Measurements from ENCODE around the gene KCNQ1OT1.
"Not testable (repeated sequence)": the region's sequence is repeated elsewhere in the genome, so short reads cannot be mapped to it uniquely, and the experiment has no call there.

The KCNQ1OT1 gene

DNA sequence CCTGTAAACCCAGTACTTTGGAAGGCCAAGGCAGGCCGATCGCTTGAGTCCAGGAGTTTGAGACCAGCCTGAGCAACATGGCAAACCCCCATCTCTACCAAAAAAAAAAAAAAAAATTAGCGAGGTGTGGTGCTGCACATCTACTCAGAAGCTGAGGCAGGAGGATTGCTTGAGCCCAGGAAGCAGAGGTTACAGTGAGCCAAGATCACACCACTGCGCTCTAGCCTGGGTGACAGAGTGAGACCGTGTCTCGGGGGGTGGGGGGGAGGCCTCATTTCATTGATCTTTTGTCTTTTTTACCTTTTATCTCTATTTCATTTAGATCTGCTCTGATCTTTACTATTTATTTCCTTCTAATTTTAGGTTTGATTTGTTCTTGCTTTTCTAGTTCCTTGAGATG lies 51.8 kb downstream of the KCNQ1OT1 start:
- TF ChIP-seq, protein P1, sequence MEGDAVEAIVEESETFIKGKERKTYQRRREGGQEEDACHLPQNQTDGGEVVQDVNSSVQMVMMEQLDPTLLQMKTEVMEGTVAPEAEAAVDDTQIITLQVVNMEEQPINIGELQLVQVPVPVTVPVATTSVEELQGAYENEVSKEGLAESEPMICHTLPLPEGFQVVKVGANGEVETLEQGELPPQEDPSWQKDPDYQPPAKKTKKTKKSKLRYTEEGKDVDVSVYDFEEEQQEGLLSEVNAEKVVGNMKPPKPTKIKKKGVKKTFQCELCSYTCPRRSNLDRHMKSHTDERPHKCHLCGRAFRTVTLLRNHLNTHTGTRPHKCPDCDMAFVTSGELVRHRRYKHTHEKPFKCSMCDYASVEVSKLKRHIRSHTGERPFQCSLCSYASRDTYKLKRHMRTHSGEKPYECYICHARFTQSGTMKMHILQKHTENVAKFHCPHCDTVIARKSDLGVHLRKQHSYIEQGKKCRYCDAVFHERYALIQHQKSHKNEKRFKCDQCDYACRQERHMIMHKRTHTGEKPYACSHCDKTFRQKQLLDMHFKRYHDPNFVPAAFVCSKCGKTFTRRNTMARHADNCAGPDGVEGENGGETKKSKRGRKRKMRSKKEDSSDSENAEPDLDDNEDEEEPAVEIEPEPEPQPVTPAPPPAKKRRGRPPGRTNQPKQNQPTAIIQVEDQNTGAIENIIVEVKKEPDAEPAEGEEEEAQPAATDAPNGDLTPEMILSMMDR (IDR thresholded peaks at IDR 0.05; ENCODE audit: extremely low read depth, insufficient read depth, missing control alignments) = no peak
- no peak for DNase-seq (ENCODE audit: low spot score)
- in situ Hi-C loops (cut with MboI; ENCODE audit: low pct_unique_long_range_greater_than_20kb, low sequenced_read_pairs, unreplicated experiment) = no loop called here

DNA sequence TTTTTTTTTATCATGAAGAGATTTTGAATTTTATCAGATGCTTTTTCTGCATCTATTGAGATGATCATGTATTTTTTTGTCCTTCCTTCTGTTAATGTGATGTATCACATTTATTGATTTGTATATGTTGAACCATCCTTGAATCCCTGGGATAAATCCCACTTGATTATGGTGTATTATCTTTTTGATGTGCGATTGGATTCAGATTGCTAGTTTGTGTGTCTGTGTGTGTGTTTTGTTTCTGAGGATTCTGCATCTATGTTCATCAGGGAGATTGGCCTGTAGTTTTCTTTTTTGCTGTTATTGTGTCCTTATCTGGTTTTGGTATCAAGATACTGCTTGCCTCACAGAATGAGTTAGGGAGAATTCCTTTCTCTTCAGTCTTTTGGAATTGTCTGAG lies 52.6 kb downstream of the KCNQ1OT1 start:
- no peak for DNase-seq (ENCODE audit: low spot score)
- TF ChIP-seq, protein P1 (IDR thresholded peaks at IDR 0.05; ENCODE audit: extremely low read depth, insufficient read depth, missing control alignments) = no peak
- in situ Hi-C loops (cut with MboI; ENCODE audit: low pct_unique_long_range_greater_than_20kb, low sequenced_read_pairs, unreplicated experiment) = no loop called here

DNA sequence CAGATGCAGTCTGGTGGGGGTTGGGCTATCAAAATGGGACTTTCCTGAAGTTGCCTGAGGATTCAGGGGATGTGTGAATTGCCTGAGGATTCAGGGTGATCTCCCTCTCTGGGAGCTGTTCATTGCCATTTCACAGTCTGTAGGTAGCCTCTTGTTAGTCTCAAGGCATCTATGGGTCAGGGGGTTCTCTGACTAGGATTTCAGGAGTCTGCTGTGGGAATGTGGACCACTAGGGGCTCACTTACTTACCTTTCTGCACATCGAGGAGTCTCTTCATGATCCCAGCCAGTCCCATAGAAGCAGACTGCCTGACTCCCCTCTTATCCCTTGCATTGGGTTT lies 54.0 kb downstream of the KCNQ1OT1 start:
- TF ChIP-seq, protein P1 (IDR thresholded peaks at IDR 0.05; ENCODE audit: extremely low read depth, insufficient read depth, missing control alignments) = no peak
- in situ Hi-C loops (cut with MboI; ENCODE audit: low pct_unique_long_range_greater_than_20kb, low sequenced_read_pairs, unreplicated experiment) = no loop called here
- DNase-seq (ENCODE audit: low spot score) = no peak

DNA sequence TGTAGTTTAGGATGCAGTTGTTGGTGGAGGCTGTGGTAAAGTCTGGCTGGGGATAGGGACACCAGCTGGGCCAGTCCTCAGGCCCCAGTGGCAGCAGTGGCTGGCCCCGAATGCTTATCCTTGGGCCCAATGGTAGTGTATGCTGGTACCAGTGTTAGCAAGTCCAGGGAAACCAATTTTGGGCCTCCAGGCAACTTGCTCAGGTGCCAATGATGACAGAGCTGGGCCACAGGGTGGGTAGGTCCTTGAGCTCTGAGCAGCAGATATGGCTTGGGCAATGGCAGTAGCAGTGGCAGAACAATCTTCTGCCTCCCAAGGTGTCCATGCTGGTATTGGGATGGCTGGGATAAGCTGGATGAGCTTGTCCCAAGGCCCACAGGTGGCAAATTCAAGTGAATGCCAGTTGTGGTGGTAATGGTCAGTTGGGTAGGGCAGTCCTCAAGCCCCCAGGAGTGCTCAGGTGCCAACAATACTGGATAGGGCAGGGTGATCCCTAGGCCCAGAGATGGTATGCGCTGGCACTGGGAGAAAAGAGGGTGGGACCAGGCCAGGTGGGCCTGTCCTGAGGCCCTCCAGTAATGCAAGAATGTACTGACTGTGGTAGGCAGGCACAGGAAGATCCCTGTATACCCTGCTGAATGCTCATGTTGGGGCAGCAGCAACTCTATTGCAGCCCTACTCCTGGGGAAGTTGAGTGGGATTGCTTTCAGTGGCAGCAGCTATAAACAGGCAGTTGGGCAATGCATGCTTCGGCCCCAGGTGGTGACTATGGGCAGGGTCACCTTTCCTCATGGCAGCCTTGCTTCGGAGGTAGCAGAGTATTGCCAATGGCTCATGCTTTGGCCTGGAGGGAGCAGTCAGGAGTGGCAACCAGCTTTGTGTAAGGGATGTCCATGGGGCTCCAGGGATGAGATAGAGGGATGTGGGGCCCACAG lies 54.7 kb downstream of the KCNQ1OT1 start:
- in situ Hi-C loops (cut with MboI; ENCODE audit: low pct_unique_long_range_greater_than_20kb, low sequenced_read_pairs, unreplicated experiment) = no loop called here
- TF ChIP-seq, protein P1 (IDR thresholded peaks at IDR 0.05; ENCODE audit: extremely low read depth, insufficient read depth, missing control alignments) = no peak
- no peak for DNase-seq (ENCODE audit: low spot score)

DNA sequence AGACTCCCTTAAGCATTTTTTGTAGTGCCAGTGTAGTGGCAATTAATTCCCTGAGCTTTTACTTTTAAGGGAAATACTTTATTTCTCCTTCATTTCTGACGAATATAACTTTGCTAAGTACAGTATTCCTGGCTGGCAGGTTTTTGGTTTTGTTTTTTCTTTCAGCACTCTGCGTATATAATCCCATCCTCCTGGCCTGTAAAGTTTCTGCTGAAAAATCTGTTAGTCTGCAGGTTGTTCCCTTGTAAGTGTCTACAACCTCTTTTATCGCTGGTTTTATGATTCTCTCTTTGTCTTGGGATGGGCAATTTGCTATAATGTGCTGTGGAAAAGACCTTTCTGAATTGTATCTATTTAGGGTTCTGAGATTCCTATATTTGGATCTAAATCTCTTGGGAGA lies 56.0 kb downstream of the KCNQ1OT1 start:
- in situ Hi-C loops (cut with MboI; ENCODE audit: low pct_unique_long_range_greater_than_20kb, low sequenced_read_pairs, unreplicated experiment) = no loop called here
- DNase-seq (ENCODE audit: low spot score) = no peak
- TF ChIP-seq, protein P1 (IDR thresholded peaks at IDR 0.05; ENCODE audit: extremely low read depth, insufficient read depth, missing control alignments) = no peak

DNA sequence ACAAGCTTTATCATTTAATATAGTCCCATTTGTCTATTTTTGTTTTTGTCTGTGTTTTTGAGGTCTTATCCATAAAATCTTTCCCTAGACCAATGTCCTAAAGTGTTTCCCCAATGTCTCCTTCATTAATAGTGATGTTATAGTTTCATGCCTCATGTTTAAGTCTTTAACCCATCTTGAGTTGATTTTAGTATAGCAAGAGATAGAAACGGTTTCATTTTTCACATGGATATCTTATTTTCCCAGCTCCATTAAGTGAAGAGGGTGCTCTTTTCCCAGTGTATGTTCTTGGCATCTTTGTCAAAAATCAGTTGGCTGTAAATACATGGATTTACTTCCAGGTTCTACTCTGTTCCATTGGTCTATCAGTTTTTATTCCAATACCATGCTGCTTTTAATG lies 58.2 kb downstream of the KCNQ1OT1 start:
- in situ Hi-C loops (cut with MboI; ENCODE audit: low pct_unique_long_range_greater_than_20kb, low sequenced_read_pairs, unreplicated experiment) = no loop called here
- TF ChIP-seq, protein P1 (IDR thresholded peaks at IDR 0.05; ENCODE audit: extremely low read depth, insufficient read depth, missing control alignments) = no peak
- no peak for DNase-seq (ENCODE audit: low spot score)

DNA sequence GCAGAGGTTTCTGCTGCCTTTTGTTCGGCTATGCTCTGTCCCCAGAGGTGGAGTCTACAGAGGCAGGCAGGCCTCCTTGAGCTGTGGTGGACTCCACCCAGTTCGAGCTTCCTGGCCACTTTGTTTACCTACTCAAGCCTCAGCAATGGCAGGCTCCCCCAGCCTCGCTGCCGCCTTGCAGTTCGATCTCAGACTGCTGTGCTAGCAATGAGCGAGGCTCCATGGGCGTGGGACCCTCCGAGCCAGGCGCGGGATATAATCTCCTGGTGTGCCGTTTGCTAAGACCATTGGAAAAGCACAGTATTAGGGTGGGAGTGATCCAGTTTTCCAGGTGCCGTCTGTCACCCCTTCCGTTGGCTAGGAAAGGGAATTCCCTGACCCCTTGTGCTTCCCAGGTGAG lies 60.0 kb downstream of the KCNQ1OT1 start:
- in situ Hi-C loops (cut with MboI; ENCODE audit: low pct_unique_long_range_greater_than_20kb, low sequenced_read_pairs, unreplicated experiment); DNase-seq (ENCODE audit: low spot score): not testable (repeated sequence)

All from GM13977 (cell line).